CD8-positive, alpha-beta memory T cell (primary cell): ENCODE results near the gene IL1A. TPM values are rescaled to one million over a fixed set of nuclear protein-coding genes. Genes with fewer than 3 reads are reported as not detected.

Source experiments
- CTCF ChIA-PET: fragments of 350-600 bp; sonication (Branson Sonifier 250); formaldehyde crosslinking; loops from one replicate; lab custom pipeline; 2021; ENCODE audit warnings: antibody characterized with exemption; lab: Charles Lee
- POLR2A ChIA-PET: fragments of 350-600 bp; sonication (Branson Sonifier 250); formaldehyde crosslinking; loops from one replicate; lab custom pipeline; 2021; ENCODE audit warnings: antibody characterized with exemption; lab: Charles Lee
- DNase-seq, 5 donors: peaks; one replicate each; pipeline versions ENCODE4 v3.0.0 to v3.0.0-alpha.2; 2020 to 2022; ENCODE audit warnings: mixed read lengths in 1 of 5
- H3K27ac ChIP-seq: one replicate; pipeline ENCODE4 v1.7.0; 2013; ENCODE audit warnings: low read depth, mild to moderate bottlenecking, low read length, moderate library complexity
- H3K27me3 ChIP-seq: 2 replicates; pipeline ENCODE4 v1.7.0; 2013; ENCODE audit warnings: low read length, mild to moderate bottlenecking; ENCODE audit not compliant: insufficient read depth, poor library complexity, severe bottlenecking
- H3K36me3 ChIP-seq: 2 replicates; pipeline ENCODE4 v1.7.0; 2013; ENCODE audit warnings: mild to moderate bottlenecking, low read length, moderate library complexity; ENCODE audit not compliant: insufficient read depth
- H3K4me1 ChIP-seq: 2 replicates; pipeline ENCODE4 v1.7.0; 2013; ENCODE audit warnings: mild to moderate bottlenecking, low read length, moderate library complexity; ENCODE audit not compliant: insufficient read depth
- H3K4me3 ChIP-seq: 2 replicates; pipeline ENCODE4 v1.7.0; 2013; ENCODE audit warnings: mild to moderate bottlenecking, low read length
- H3K9me3 ChIP-seq: 2 replicates; pipeline ENCODE4 v1.7.0; 2013; ENCODE audit warnings: mild to moderate bottlenecking, low read length
- H3K27ac Mint-ChIP-seq, 8 donors: one replicate each; pipeline ENCODE4 v1.8.0; 2020 to 2021; ENCODE audit warnings: mixed read lengths in 8 of 8, mild to moderate bottlenecking in 6 of 8, inconsistent platforms in 3 of 8, moderate library complexity in 3 of 8
- H3K27me3 Mint-ChIP-seq, 2 donors: one replicate each; pipeline ENCODE4 v1.8.0; 2020 to 2021; ENCODE audit warnings: mixed read lengths in 2 of 2, mild to moderate bottlenecking in 1 of 2, moderate library complexity in 1 of 2
- H3K36me3 Mint-ChIP-seq, 3 donors: one replicate each; pipeline ENCODE4 v1.8.0; 2020 to 2021; ENCODE audit warnings: mixed read lengths in 3 of 3, inconsistent platforms in 1 of 3, mild to moderate bottlenecking in 1 of 3
- H3K4me1 Mint-ChIP-seq, 3 donors: one replicate each; pipeline ENCODE4 v1.8.0; 2020 to 2021; ENCODE audit warnings: mixed read lengths in 3 of 3, inconsistent platforms in 1 of 3, mild to moderate bottlenecking in 1 of 3
- H3K4me3 Mint-ChIP-seq, 7 donors: one replicate each; pipeline ENCODE4 v1.8.0; 2020 to 2021; ENCODE audit warnings: mixed read lengths in 7 of 7, mild to moderate bottlenecking in 6 of 7, moderate library complexity in 4 of 7, inconsistent platforms in 2 of 7
- H3K9me3 Mint-ChIP-seq, 5 donors: one replicate each; pipeline ENCODE4 v1.8.0; 2020 to 2022; ENCODE audit warnings: mixed read lengths in 5 of 5, mild to moderate bottlenecking in 3 of 5, moderate library complexity in 2 of 5, inconsistent platforms in 1 of 5
- polyA plus RNA-seq: library from polyadenylated mRNA; unstranded; fragments of 300-500 nt; fragmentation: Illumina TruSeq; gene quantifications from one replicate; pipeline ENCODE4 v1.2.3, GENCODE V29; 2021
- total RNA-seq, 2 experiments: library from RNA; stranded (reverse); gene quantifications; one replicate each; pipeline ENCODE4 v1.2.3, GENCODE V29; 2021

IL1A gene
- total and polyA plus RNA-seq, 3 experiments from 2014 or later = 2.2 to 3.1 TPM; not detected in 1

- no peak overlapping the region for H3K27ac ChIP-seq
- H3K27me3 Mint-ChIP-seq = no peaks in the 10 kb centered on the region
- H3K27ac Mint-ChIP-seq = peak overlapping the region in 3 of 8 donors; percentile 23 to 66 (median 29)
- no peak overlapping the region for H3K4me3 Mint-ChIP-seq
- ChIA-PET POLR2A (no interaction called here), CTCF (no interaction called here)
- no peak overlapping the region for H3K4me3 ChIP-seq
- H3K4me1 ChIP-seq = no peaks in the 10 kb centered on the region
- no peaks in the 10 kb centered on the region for H3K36me3 ChIP-seq
- no peaks in the 10 kb centered on the region for H3K9me3 ChIP-seq
- no peak for DNase-seq
- no peaks in the 10 kb centered on the region for H3K36me3 Mint-ChIP-seq
- no peaks in the 10 kb centered on the region for H3K9me3 Mint-ChIP-seq
- no peaks in the 10 kb centered on the region for H3K27me3 ChIP-seq
- peaks cover 11 to 17% (median 16%) of the 10 kb centered on the region in 3 donors for H3K4me1 Mint-ChIP-seq
These were observed 37.4 kb upstream of the IL1A start for GRCh38 chr2:112821682-112822081.

DNA sequence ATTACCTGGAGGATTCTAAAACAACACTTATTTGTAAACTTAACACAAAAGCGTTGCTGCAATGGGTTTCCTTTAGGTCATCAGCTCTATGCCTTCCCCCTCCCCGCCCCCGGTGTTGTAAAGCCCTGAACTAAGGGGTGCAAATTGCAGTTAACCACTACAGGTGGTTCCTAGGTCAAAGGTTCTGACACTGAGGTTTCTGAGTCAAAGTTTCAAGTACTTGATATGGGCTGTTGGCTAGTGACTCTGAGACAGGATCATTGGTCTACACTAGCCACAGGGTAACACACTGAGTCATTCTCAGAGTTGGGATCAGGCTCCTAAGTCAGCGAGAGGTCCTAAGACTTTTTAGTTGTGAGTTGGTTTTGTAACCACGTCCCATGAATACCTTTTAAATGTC is 36.8 kb upstream of the IL1A start:
- no peak for DNase-seq
- ChIA-PET CTCF (no interaction called here), POLR2A (no interaction called here)
- no peaks in the 10 kb centered on the region for H3K27me3 ChIP-seq
- no peaks in the 10 kb centered on the region for H3K9me3 ChIP-seq
- H3K4me1 ChIP-seq = no peaks in the 10 kb centered on the region
- H3K36me3 ChIP-seq = no peaks in the 10 kb centered on the region
- no peak overlapping the region for H3K27ac ChIP-seq
- no peaks in the 10 kb centered on the region for H3K27me3 Mint-ChIP-seq
- H3K36me3 Mint-ChIP-seq = no peaks in the 10 kb centered on the region
- no peak overlapping the region for H3K4me3 Mint-ChIP-seq
- H3K9me3 Mint-ChIP-seq = no peaks in the 10 kb centered on the region
- H3K4me1 Mint-ChIP-seq = peaks cover 11 to 17% (median 16%) of the 10 kb centered on the region in 3 donors
- H3K27ac Mint-ChIP-seq = peak overlapping the region in 1 of 8 donors; percentile 39
- no peak overlapping the region for H3K4me3 ChIP-seq

DNA sequence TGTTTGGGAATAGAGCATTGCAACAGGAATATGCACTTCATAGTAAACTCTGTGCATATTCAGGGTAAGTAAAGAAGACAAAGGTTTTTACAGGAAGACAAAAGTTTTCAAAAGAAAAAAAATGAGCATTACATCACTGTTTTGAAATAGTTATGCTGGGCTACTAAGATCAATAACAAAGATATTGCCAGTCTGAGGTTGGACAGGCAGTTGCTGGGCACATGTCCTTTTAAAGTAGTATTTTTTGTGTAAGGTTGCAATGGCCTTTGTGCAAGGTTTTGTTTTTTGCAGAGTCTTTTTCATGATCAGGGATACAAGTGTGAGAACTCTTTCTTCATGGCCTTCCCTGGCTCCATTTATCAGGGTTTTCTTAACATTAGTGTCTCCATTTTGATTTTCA is 36.0 kb upstream of the IL1A start:
- H3K36me3 Mint-ChIP-seq = no peaks in the 10 kb centered on the region
- H3K27me3 Mint-ChIP-seq = no peaks in the 10 kb centered on the region
- H3K4me1 Mint-ChIP-seq = peaks cover 11 to 17% (median 16%) of the 10 kb centered on the region in 3 donors
- H3K4me3 ChIP-seq = no peak overlapping the region
- no peak overlapping the region for H3K27ac ChIP-seq
- no peaks in the 10 kb centered on the region for H3K9me3 ChIP-seq
- H3K4me1 ChIP-seq = no peaks in the 10 kb centered on the region
- H3K27ac Mint-ChIP-seq = no peak overlapping the region
- no peaks in the 10 kb centered on the region for H3K36me3 ChIP-seq
- ChIA-PET POLR2A (no interaction called here), CTCF (no interaction called here)
- H3K27me3 ChIP-seq = no peaks in the 10 kb centered on the region
- no peak overlapping the region for H3K4me3 Mint-ChIP-seq
- no peak for DNase-seq
- H3K9me3 Mint-ChIP-seq = no peaks in the 10 kb centered on the region

- POLR2A ChIA-PET = no interaction called here
- Histone ChIP-seq H3K9me3 (no peaks in the 10 kb centered on the region), H3K36me3 (no peaks in the 10 kb centered on the region), H3K27ac (no peak overlapping the region), H3K27me3 (no peaks in the 10 kb centered on the region), H3K4me1 (no peaks in the 10 kb centered on the region), H3K4me3 (no peak overlapping the region)
- H3K27me3 Mint-ChIP-seq = no peaks in the 10 kb centered on the region
- H3K36me3 Mint-ChIP-seq = no peaks in the 10 kb centered on the region
- H3K4me3 Mint-ChIP-seq = no peak overlapping the region
- no peak overlapping the region for H3K27ac Mint-ChIP-seq
- DNase-seq = no peak
- no peaks in the 10 kb centered on the region for H3K9me3 Mint-ChIP-seq
- CTCF ChIA-PET = no interaction called here
- H3K4me1 Mint-ChIP-seq = peaks cover 11 to 17% (median 16%) of the 10 kb centered on the region in 3 donors
These were observed 34.8 kb upstream of the IL1A start for GRCh38 chr2:112819081-112819480.

DNA sequence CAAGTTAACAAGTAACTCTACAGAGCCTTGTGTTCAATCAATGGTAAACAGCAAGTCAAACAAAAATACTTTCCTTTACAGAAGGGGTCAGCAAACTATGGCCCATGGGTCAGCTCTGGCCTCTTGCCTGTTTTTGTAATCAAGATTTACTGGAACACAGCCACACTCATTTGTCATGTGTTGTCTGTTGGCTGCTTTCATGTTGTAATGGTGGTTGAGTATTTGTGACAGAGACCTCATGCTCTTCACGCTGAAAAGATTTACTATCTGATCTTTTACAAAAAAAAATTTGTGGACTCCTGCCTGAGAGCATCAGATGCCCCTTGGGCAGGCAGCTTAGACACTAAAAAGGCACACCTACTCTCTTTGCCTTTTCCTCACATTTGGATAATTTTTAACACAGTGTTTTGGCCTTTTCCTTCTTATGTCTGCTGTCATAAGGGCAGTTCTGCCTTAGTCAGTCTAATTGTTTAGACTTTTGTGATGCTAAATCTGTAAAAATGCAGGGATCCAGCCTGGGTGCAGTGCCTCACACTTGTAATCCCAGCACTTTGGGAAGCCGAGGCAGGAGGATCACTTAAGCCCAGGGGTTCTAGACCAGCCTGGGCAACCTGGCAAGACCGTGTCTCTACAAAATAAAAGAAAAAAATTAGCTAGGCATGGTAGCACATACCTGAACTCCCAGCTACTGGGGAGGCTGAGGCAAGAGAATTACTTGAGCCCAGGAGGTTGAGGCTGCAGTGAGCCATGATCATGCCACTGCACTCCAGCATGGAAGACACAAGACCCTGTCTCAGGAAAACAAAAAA is 34.0 kb upstream of the IL1A start:
- no peak overlapping the region for H3K4me3 Mint-ChIP-seq
- Histone ChIP-seq H3K9me3 (no peaks in the 10 kb centered on the region), H3K4me3 (no peak overlapping the region), H3K4me1 (no peaks in the 10 kb centered on the region), H3K36me3 (no peaks in the 10 kb centered on the region), H3K27ac (no peak overlapping the region), H3K27me3 (no peaks in the 10 kb centered on the region)
- H3K36me3 Mint-ChIP-seq = no peaks in the 10 kb centered on the region
- H3K9me3 Mint-ChIP-seq = no peaks in the 10 kb centered on the region
- peak overlapping the region in 1 of 8 donors; percentile 59 for H3K27ac Mint-ChIP-seq
- ChIA-PET POLR2A (no interaction called here), CTCF (no interaction called here)
- no peaks in the 10 kb centered on the region for H3K27me3 Mint-ChIP-seq
- H3K4me1 Mint-ChIP-seq = peaks cover 11 to 17% (median 16%) of the 10 kb centered on the region in 3 donors
- no peak for DNase-seq

- no peak overlapping the region for H3K27ac Mint-ChIP-seq
- no peaks in the 10 kb centered on the region for H3K27me3 Mint-ChIP-seq
- H3K4me3 ChIP-seq = no peak overlapping the region
- H3K4me1 Mint-ChIP-seq = peaks cover 11 to 15% (median 15%) of the 10 kb centered on the region in 3 donors
- no peaks in the 10 kb centered on the region for H3K9me3 Mint-ChIP-seq
- H3K9me3 ChIP-seq = no peaks in the 10 kb centered on the region
- H3K4me1 ChIP-seq = no peaks in the 10 kb centered on the region
- ChIA-PET POLR2A (no interaction called here), CTCF (no interaction called here)
- H3K4me3 Mint-ChIP-seq = no peak overlapping the region
- no peaks in the 10 kb centered on the region for H3K36me3 ChIP-seq
- no peaks in the 10 kb centered on the region for H3K27me3 ChIP-seq
- no peak overlapping the region for H3K27ac ChIP-seq
- no peaks in the 10 kb centered on the region for H3K36me3 Mint-ChIP-seq
- no peak for DNase-seq
These were observed 32.9 kb upstream of the IL1A start for GRCh38 chr2:112817082-112817689.

GRCh38 chr2:112814278-112814677 is 30.0 kb upstream of the IL1A start:
- no peaks in the 10 kb centered on the region for H3K9me3 ChIP-seq
- Mint-ChIP-seq H3K9me3 (peaks cover 0 to 2% (median 0%) of the 10 kb centered on the region in 5 donors), H3K27ac (no peak overlapping the region), H3K4me1 (peaks cover 10 to 12% (median 10%) of the 10 kb centered on the region in 3 donors), H3K4me3 (no peak overlapping the region), H3K27me3 (no peaks in the 10 kb centered on the region), H3K36me3 (peaks cover 0 to 4% (median 0%) of the 10 kb centered on the region in 3 donors)
- H3K27me3 ChIP-seq = no peaks in the 10 kb centered on the region
- ChIA-PET CTCF (no interaction called here), POLR2A (no interaction called here)
- H3K27ac ChIP-seq = no peak overlapping the region
- no peak overlapping the region for H3K4me3 ChIP-seq
- no peaks in the 10 kb centered on the region for H3K36me3 ChIP-seq
- peaks cover 7% of the 10 kb centered on the region for H3K4me1 ChIP-seq
- DNase-seq = no peak

- no peak for DNase-seq
- H3K9me3 Mint-ChIP-seq = peaks cover 0 to 2% (median 0%) of the 10 kb centered on the region in 5 donors
- no peaks in the 10 kb centered on the region for H3K27me3 Mint-ChIP-seq
- ChIA-PET CTCF (no interaction called here), POLR2A (no interaction called here)
- peaks cover 0 to 4% (median 0%) of the 10 kb centered on the region in 3 donors for H3K36me3 Mint-ChIP-seq
- no peaks in the 10 kb centered on the region for H3K27me3 ChIP-seq
- no peak overlapping the region for H3K27ac Mint-ChIP-seq
- peaks cover 10 to 12% (median 10%) of the 10 kb centered on the region in 3 donors for H3K4me1 Mint-ChIP-seq
- no peak overlapping the region for H3K27ac ChIP-seq
- no peak overlapping the region for H3K4me3 ChIP-seq
- no peaks in the 10 kb centered on the region for H3K9me3 ChIP-seq
- H3K4me3 Mint-ChIP-seq = no peak overlapping the region
- no peaks in the 10 kb centered on the region for H3K36me3 ChIP-seq
- peaks cover 7% of the 10 kb centered on the region for H3K4me1 ChIP-seq
These were observed 29.1 kb upstream of the IL1A start for GRCh38 chr2:112813280-112813966.
